Right lobe of liver (tissue), 4 donors: ENCODE results near the gene GATAD2B.

ENCODE experiments used
- POLR2A ChIP-seq: fragments of 450-650 bp; IDR thresholded peaks from one replicate; pipeline ENCODE4 v1.6.1; 2017; ENCODE audit warnings: antibody characterized with exemption, mild to moderate bottlenecking
- TF ChIP-seq, protein P1 (sequence below), 4 donors: fragments of 200-600 bp in 3 of 4; fragments of 450-650 bp in 1 of 4; IDR thresholded peaks; one replicate each; pipeline versions ENCODE4 v1.5.1 to v1.8.0; 2016 to 2022; ENCODE audit warnings: antibody characterized with exemption in 4 of 4, mild to moderate bottlenecking in 2 of 4
- donor health status: DM: no; HTN: no; CAD: no.
- donor health status: DM: no; HTN: no; CAD: no.
- donor health status: DM: no; HTN: yes; CAD: no.

DNA sequence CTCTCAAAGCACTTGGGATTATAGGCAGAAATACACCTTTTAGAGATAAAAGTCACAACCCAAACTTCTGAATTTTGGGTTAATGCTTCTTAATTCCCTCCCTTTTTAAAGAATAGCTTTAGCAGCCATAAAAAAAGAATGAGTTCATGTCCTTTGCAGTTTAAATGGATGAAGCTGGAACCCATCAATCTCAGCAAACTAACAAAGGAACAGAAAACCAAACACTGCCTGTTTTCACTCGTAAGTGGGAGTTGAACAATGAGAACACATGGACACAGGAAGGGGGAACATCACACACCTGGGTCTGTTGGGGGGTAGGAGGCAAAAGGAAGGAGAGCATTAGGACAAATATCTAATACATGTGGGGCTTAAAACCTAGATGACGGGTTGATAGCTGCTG lies 91.7 kb downstream of the GATAD2B start:
- no peak for TF ChIP-seq POLR2A
- TF ChIP-seq, protein P1, sequence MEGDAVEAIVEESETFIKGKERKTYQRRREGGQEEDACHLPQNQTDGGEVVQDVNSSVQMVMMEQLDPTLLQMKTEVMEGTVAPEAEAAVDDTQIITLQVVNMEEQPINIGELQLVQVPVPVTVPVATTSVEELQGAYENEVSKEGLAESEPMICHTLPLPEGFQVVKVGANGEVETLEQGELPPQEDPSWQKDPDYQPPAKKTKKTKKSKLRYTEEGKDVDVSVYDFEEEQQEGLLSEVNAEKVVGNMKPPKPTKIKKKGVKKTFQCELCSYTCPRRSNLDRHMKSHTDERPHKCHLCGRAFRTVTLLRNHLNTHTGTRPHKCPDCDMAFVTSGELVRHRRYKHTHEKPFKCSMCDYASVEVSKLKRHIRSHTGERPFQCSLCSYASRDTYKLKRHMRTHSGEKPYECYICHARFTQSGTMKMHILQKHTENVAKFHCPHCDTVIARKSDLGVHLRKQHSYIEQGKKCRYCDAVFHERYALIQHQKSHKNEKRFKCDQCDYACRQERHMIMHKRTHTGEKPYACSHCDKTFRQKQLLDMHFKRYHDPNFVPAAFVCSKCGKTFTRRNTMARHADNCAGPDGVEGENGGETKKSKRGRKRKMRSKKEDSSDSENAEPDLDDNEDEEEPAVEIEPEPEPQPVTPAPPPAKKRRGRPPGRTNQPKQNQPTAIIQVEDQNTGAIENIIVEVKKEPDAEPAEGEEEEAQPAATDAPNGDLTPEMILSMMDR (IDR thresholded peaks at IDR 0.05), result no peak
